GM12878 (cell line): ENCODE results near the gene ZC3H11A. TPM values are rescaled to one million over a fixed set of nuclear protein-coding genes. Genes with fewer than 3 reads are reported as not detected.

ENCODE experiments used
- ATAC-seq: fragments of 200-7000 bp; cut with Tn5 transposase; 3 replicates; pipeline ENCODE4 v1.9.1; 2020; ENCODE audit warnings: mild to moderate bottlenecking, moderate library complexity
- BruUV-seq: library from RNA; stranded (reverse); fragments of 400-500 nt; replicated peaks from 2 replicates; lab custom pipeline; 2021; lab: Mats Ljungman, UMichigan
- CTCF ChIA-PET: fragments of 300-600 bp; sonication (Branson Sonifier 250); formaldehyde crosslinking; extraction: SDS; loops from one replicate; lab custom pipeline; 2021; ENCODE audit warnings: inconsistent platforms; lab: Yijun Ruan, JAX
- POLR2A ChIA-PET: fragments of 350-600 bp; formaldehyde crosslinking; extraction: SDS; loops from one replicate; lab custom pipeline; 2021; ENCODE audit warnings: inconsistent platforms; lab: Charles Lee
- RAD21 ChIA-PET: fragments of 300-600 bp; sonication (Branson Sonifier 250); formaldehyde crosslinking; loops from one replicate; lab custom pipeline; 2023; ENCODE audit warnings: antibody characterized with exemption; ENCODE audit not compliant: unreplicated experiment; lab: Charles Lee
- SMC1A ChIA-PET: fragments of 300-600 bp; sonication (Branson Sonifier 250); formaldehyde crosslinking; loops from one replicate; lab custom pipeline; 2023; ENCODE audit not compliant: unreplicated experiment, uncharacterized antibody; lab: Charles Lee
- DNase-seq: peaks from one replicate; pipeline ENCODE4 v3.0.0-alpha.2; 2011; ENCODE audit warnings: low read depth, low spot score
- FAIRE-seq: peaks from 3 replicates; lab custom pipeline; 2011; peaks lifted over from hg19 to GRCh38; lab: Jason Lieb, UNC
- H2AFZ ChIP-seq: 2 replicates; pipeline ENCODE4 v1.6.0; 2011; ENCODE audit warnings: low read depth, low read length, control low read depth; ENCODE audit not compliant: control insufficient read depth
- H3K27ac ChIP-seq: 2 replicates; pipeline ENCODE4 v1.5.1; 2011; ENCODE audit warnings: control low read depth; ENCODE audit not compliant: control insufficient read depth, insufficient read depth
- H3K27me3 ChIP-seq, 2 experiments: replicated peaks in 1 of 2; 2 replicates each; pipeline versions ENCODE4 v1.6.0 to v1.6.1; 2011; ENCODE audit warnings: low read length in 1 of 2; ENCODE audit not compliant: control insufficient read depth in 2 of 2, insufficient read depth in 2 of 2
- H3K36me3 ChIP-seq, 2 experiments: 2 replicates each; pipeline ENCODE4 v1.5.1; 2011; ENCODE audit warnings: low read length in 1 of 2; ENCODE audit not compliant: control insufficient read depth in 2 of 2, insufficient read depth in 2 of 2
- H3K4me1 ChIP-seq: 2 replicates; pipeline ENCODE4 v1.6.1; 2011; ENCODE audit warnings: mild to moderate bottlenecking, low read length, moderate library complexity, mixed read lengths; ENCODE audit not compliant: control insufficient read depth, insufficient read depth
- H3K4me2 ChIP-seq: 2 replicates; pipeline ENCODE4 v1.6.0; 2011; ENCODE audit warnings: control low read depth; ENCODE audit not compliant: control insufficient read depth, insufficient read depth
- H3K4me3 ChIP-seq: fragments of 200-600 bp; sonication (generic); 2 replicates; pipeline ENCODE4 v1.5.1; 2016
- H3K79me2 ChIP-seq: 2 replicates; pipeline ENCODE4 v1.6.0; 2011; ENCODE audit warnings: low read length; ENCODE audit not compliant: control insufficient read depth, insufficient read depth
- H3K9ac ChIP-seq: 2 replicates; pipeline ENCODE4 v1.8.0; 2011; ENCODE audit warnings: low read length, control low read depth, mixed read lengths; ENCODE audit not compliant: control insufficient read depth, insufficient read depth
- H3K9me3 ChIP-seq: replicated peaks from 3 replicates; pipeline ENCODE4 v1.5.1; 2011; ENCODE audit warnings: mild to moderate bottlenecking, low read length; ENCODE audit not compliant: control insufficient read depth, insufficient read depth
- H4K20me1 ChIP-seq: 2 replicates; pipeline ENCODE4 v1.6.0; 2011; ENCODE audit not compliant: control insufficient read depth, insufficient read depth
- BCL11A ChIP-seq: IDR thresholded peaks from 2 replicates; pipeline ENCODE4 v1.6.1; 2011; ENCODE audit warnings: low read depth, low read length
- E2F4 ChIP-seq: IDR thresholded peaks from 2 replicates; pipeline ENCODE4 v1.6.1; 2012; ENCODE audit warnings: low read depth, low read length, improper control_type of control experiment
- EP300 ChIP-seq, 2 experiments: fragments of 150-350 bp in 1 of 2; IDR thresholded peaks; 2 replicates each; pipeline ENCODE4 v1.6.1; 2011 to 2012; ENCODE audit warnings: low read depth in 2 of 2, low read length in 2 of 2, borderline replicate concordance in 1 of 2, improper control_type of control experiment in 1 of 2, inconsistent platforms in 1 of 2; ENCODE audit not compliant: control insufficient read depth in 1 of 2
- POLR2AphosphoS5 ChIP-seq: IDR thresholded peaks from 2 replicates; pipeline ENCODE4 v1.6.1; 2011; ENCODE audit warnings: mild to moderate bottlenecking, low read length, inconsistent platforms
- RELB ChIP-seq: fragments of 450-650 bp; IDR thresholded peaks from 2 replicates; pipeline ENCODE4 v1.6.1; 2017; ENCODE audit warnings: low read depth, mild to moderate bottlenecking, moderate library complexity
- SIX5 ChIP-seq: IDR thresholded peaks from 2 replicates; pipeline ENCODE4 v1.6.1; 2011; ENCODE audit warnings: mild to moderate bottlenecking, low read depth, low read length, moderate library complexity; ENCODE audit not compliant: severe bottlenecking
- TBL1XR1 ChIP-seq: IDR thresholded peaks from 2 replicates; pipeline ENCODE4 v1.6.1; 2012; ENCODE audit warnings: low read depth, low read length, improper control_type of control experiment
- USF1 ChIP-seq: IDR thresholded peaks from 2 replicates; pipeline ENCODE4 v1.6.1; 2011; ENCODE audit warnings: borderline replicate concordance, low read depth, mild to moderate bottlenecking, moderate library complexity, mixed read lengths, low read length; ENCODE audit not compliant: insufficient read depth; ENCODE audit errors: extremely low read length
- WGBS: methylation state at CpG from one replicate; pipeline ENCODE4 v1.1.6; 2016; ENCODE audit warnings: low lambda C conversion rate; ENCODE audit not compliant: insufficient replicate concordance, insufficient coverage; ENCODE audit errors: missing lambda C conversion rate; 5-methylcytosine and 5-hydroxymethylcytosine counted together
- in situ Hi-C: fragments of 300-500 bp; cut with MboI; formaldehyde crosslinking; loops from 9 replicates; pipeline ENCODE4 v1.14.3; 2018; ENCODE audit warnings: mixed read lengths
- intact Hi-C: fragments of 100-400 bp; cut with micrococcal nuclease; formaldehyde crosslinking; loops from one replicate; pipeline ENCODE4 v1.14.2; 2022; ENCODE audit not compliant: unreplicated experiment
- polyA plus RNA-seq, 11 experiments: library from polyadenylated mRNA; depleted of rRNA in 4 of 11; unstranded in 6 of 11; stranded (reverse) in 5 of 11; fragments of >200 nt; fragmentation: Nextera tagmentation in 4 of 11; fragmentation: Illumina TruSeq in 1 of 11; extraction: Ambion mirVana in 4 of 11; extraction: Trizol in 1 of 11; gene quantifications; 1 replicate in 1 of 11; 2 replicates in 10 of 11; pipeline versions ENCODE4 v1.2.1 to v1.2.3, GENCODE V29; 2011 to 2016; ENCODE audit warnings: inconsistent platforms in 2 of 11, missing spikeins in 2 of 11, low read depth in 1 of 11
- total RNA-seq, 4 experiments: library from RNA; depleted of rRNA in 3 of 4; stranded (reverse); fragments of >200 nt in 3 of 4; fragmentation: Illumina TruSeq in 1 of 4; extraction: Trizol in 1 of 4; gene quantifications; 2 replicates each; pipeline versions ENCODE4 v1.2.1 to v1.2.3, GENCODE V29; 2013 to 2021

ZC3H11A gene
- total and polyA plus RNA-seq, 10 of the 15 experiments (the other 5 are each of a cell fraction or from before 2014, with no cell fraction given) = 21.1 to 123 (median 60.8) TPM

- no peak overlapping the region for H3K4me3 ChIP-seq
- no peak for ATAC-seq
- TF ChIP-seq EP300 (IDR thresholded peaks at IDR 0.05; ENCODE audit: borderline replicate concordance in 1 of 2, control insufficient read depth in 1 of 2, low read depth in 2 of 2, low read length in 2 of 2) (no peak), BCL11A (no peak), SIX5 (no peak), RELB (no peak), POLR2AphosphoS5 (no peak), TBL1XR1 (no peak), E2F4 (no peak), USF1 (no peak)
- TF ChIP-seq, all 136 proteins: peak for 0
- intact Hi-C loops = no loop called here
- Histone ChIP-seq H3K4me2 (no peak overlapping the region), H3K4me1 (no peaks in the 10 kb centered on the region), H2AFZ (no peak overlapping the region), H3K9ac (no peak overlapping the region), H4K20me1 (no peaks in the 10 kb centered on the region), H3K36me3 (0 out of 4 replicates have a peak, but pooled peaks cover 0 to 8% of the 10 kb centered on the region in 2 experiments), H3K27me3 (no peaks in the 10 kb centered on the region), H3K27ac (no peak overlapping the region), H3K79me2 (no peaks in the 10 kb centered on the region; the same call in 1 of the 2 replicates), H3K9me3 (no peaks in the 10 kb centered on the region)
- DNase-seq (no peak), FAIRE-seq (no peak)
- in situ Hi-C loops = no loop called here
- RAD21 ChIA-PET = no interaction called here
- POLR2A ChIA-PET = no interaction called here
- 96% methylated on average over 7 of the region's 7 CpGs for WGBS
- SMC1A ChIA-PET = no interaction called here
- no TSS peak for BruUV-seq
- CTCF ChIA-PET = interaction anchor here (0.6 kb wide), 1 partner anchor 385 kb away, joined by 3 read pairs; no protein-coding TSS in a partner anchor
Measured at GRCh38 chr1:203771901-203772301, 23.5 kb upstream of the ZC3H11A start.
